GM12872 (cell line): ENCODE results near the gene RNASE11.

ENCODE experiments used
- CTCF ChIP-seq: IDR thresholded peaks from 3 replicates; pipeline ENCODE4 v1.5.1; 2011; ENCODE audit warnings: low read depth, mild to moderate bottlenecking, low read length, moderate library complexity; ENCODE audit not compliant: insufficient read depth

Gene RNASE11

GRCh38 chr14:20618271-20618749 is 30.5 kb upstream of the RNASE11 start:
- no peak for TF ChIP-seq CTCF

- TF ChIP-seq CTCF: no peak
Measured at GRCh38 chr14:20617138-20618003, 29.6 kb upstream of the RNASE11 start.

GRCh38 chr14:20615996-20616395 is 28.2 kb upstream of the RNASE11 start:
- no peak for TF ChIP-seq CTCF

- TF ChIP-seq CTCF: no peak
Measured at GRCh38 chr14:20614038-20614840, 26.4 kb upstream of the RNASE11 start.

- TF ChIP-seq CTCF: peak; percentile 58
Measured at GRCh38 chr14:20613094-20614037, 25.6 kb upstream of the RNASE11 start.

- TF ChIP-seq CTCF: no peak
Measured at GRCh38 chr14:20612403-20612802, 24.6 kb upstream of the RNASE11 start.
